ENCODE measurements around the gene LRRK1.

DNA sequence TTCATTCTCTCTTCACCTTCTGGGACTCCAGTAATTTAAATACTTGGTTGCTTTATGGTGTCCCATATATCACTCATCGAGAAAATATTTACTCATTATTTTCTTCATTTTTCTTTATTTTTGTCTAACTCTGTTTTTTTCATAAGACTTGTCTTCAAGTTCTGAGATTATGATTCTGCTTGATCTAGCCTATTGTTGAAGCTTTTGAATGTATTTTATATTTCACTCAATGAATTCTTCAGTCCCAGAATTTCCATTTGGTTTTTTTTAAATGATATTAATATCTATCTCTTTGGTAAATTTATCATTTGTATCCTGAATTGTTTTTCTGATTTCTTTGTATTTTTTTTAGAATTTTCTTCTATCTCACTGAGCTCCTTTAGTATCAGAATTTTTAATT, 117.0 kb downstream of the LRRK1 start:
- TF ChIP-seq, protein P1, sequence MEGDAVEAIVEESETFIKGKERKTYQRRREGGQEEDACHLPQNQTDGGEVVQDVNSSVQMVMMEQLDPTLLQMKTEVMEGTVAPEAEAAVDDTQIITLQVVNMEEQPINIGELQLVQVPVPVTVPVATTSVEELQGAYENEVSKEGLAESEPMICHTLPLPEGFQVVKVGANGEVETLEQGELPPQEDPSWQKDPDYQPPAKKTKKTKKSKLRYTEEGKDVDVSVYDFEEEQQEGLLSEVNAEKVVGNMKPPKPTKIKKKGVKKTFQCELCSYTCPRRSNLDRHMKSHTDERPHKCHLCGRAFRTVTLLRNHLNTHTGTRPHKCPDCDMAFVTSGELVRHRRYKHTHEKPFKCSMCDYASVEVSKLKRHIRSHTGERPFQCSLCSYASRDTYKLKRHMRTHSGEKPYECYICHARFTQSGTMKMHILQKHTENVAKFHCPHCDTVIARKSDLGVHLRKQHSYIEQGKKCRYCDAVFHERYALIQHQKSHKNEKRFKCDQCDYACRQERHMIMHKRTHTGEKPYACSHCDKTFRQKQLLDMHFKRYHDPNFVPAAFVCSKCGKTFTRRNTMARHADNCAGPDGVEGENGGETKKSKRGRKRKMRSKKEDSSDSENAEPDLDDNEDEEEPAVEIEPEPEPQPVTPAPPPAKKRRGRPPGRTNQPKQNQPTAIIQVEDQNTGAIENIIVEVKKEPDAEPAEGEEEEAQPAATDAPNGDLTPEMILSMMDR (IDR thresholded peaks at IDR 0.05): no peak
- no peak for TF ChIP-seq POLR2A (IDR thresholded peaks at IDR 0.05)
- TF ChIP-seq POLR2AphosphoS5 (IDR thresholded peaks at IDR 0.05): no peak
- TF ChIP-seq EP300 (IDR thresholded peaks at IDR 0.05): no peak

Measured in stomach (tissue), 4 donors.